NCI-H1105 (cell line): ENCODE measurements around the gene CAVIN4.

ENCODE experiments used
- DNase-seq: peaks from one replicate; lab custom pipeline; 2025; lab: John Stamatoyannopoulos, UW

The CAVIN4 gene

DNA sequence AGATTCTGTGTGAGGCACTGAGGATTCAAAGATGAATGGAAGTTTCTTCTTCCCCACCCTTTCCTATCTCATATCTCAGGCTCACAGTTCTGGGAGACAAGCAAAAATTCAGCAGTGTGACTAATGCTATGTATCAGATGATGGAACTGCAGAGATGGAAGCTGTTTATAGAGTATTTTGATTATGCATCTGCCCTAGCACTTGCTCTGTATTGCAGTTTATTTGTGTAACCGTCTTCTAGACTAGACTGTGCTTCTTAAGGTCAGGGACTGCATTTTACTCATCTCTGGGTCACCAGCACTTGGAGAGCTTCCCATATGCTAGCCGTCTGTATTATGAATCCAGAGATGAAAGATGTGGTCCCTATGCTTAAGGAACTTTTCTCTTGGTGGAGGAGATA lies 12.6 kb downstream of the CAVIN4 start:
- DNase-seq = no peak

DNA sequence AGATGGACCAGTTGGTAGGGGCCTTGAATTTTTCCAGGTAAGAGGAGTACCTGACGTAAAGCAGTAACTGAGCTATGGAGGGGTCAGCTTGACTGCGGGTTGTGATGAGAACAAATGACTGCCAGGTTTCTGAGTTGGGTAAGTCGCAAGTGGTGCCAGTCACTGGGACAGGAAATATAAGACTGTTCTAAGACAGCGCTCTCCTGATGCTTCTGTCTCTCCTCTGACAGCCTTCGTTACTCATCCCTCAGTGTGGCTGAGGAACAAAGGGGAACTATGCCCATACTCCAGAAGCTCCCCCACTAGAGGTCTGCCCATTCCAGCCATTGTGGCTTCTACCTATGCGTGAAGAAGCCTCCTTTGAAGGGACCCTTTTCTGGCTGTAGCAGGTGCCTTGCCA lies 13.3 kb downstream of the CAVIN4 start:
- no peak for DNase-seq

DNA sequence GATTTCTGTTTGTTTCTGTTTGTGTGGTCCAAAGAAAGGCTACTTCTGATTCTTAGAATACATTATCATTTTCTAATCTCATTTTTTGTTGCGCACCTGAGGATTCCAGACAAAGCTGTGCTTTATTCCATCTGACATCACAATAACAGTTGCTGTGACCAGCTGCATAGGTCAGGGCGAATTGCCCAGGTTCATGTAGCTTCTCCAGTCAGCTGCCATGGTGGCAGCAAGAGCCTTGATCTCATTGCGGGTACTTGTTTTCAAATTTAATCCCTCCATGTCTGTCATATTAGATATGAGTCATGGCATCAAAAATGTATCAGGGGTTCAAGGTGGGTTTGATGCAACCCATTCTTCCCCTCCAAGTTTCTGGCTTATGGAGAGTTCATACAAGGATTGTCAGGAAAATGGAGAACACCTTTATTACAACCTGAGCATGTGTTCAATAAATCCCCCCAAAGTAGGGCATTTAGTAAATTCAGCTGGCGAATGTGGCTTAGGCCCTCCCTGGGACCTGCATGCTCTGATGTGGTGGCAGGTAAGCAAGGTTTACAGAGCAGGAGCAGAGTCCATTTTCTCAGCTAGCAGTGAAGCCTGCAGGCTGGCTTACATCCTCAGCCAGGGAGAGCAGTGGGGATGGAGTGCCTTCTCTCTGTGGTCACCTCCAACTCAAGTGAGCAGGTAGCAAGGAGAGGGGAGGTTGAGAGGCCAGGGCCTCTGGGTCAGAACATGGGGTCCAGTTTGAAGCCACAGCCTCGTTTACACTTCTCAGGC lies 13.9 kb downstream of the CAVIN4 start:
- DNase-seq = no peak

DNA sequence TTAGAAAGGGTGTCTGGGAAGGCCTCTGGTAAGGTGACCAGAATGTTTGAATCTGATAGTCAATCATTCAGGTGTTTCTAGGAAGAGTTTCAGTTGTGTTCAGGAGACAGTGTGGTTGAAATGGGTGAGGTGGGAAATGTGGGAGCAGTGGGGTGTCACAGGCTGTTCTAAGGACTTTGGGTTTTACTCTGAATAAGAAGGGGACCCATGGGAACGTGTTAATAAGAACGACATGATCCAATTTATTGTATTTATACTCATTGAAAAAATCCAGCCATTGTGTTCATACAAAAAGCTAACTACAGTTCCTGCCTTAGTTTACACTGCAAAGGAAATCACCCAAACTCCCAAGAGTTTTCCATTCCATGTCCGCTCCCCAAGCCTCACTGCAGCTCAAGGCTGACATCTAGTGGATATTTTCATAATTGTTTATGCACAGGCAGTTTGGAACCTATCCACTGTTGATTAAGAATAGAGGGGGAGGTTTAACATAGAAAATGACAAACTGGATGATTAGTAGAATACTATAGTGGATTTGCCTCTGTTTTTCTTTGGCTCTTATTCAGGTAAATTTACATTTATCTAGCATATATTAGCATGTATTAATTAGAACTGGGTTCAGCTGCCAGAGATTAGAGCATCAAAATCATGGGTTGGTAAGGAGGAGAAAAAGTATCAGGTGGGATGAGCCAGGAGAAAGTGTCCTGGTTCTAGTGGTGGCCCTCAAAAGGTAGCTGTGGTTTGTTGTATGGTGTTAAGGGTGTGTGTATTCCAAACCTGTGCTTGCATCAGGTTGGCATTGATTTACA lies 17.7 kb downstream of the CAVIN4 start:
- DNase-seq = peak; percentile 33

DNA sequence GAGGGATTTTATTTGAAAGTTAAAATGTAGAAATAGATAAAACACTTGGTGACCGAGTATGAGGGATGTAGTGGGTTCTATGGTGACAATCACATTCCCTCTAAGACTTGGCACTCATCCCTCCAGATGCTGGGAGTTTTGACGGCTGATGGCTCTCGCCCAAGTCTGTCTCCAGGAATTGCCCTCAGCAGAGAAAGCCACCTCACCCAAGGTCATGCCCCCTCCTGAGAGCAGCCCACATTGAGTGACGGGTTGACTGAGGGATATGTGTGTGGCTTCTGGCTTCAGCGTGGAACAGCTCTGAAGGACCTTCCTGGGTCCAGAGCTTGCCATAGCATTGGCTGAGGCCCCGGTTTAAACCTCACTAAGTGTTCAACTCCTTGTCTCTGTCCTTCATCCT lies 19.4 kb downstream of the CAVIN4 start:
- no peak for DNase-seq

DNA sequence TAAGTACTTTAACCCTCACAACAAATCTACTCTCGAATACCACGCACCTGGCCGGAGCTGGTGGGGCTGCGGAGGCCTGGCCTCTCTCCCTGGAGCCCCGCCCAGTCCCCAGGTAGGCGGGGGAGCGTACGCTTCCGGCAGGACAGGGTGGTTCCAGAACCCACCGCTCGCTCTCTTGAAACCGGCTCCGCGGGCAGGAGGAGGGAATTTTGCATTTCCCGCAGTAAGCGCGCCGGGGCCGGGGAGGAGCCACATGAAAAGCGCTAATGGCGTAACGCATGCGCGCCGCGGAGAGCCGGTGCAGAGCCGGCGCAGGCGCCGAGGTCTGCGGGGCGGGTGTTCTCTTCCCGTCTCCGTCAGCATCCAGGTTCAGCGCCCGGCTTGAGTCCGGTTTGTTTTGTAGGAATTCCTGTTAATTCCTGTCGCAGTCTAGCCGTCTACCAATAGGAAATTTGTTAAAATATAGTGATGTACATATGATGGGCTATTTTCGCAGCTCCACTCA lies 20.8 kb downstream of the CAVIN4 start:
- DNase-seq = peak; percentile 94

DNA sequence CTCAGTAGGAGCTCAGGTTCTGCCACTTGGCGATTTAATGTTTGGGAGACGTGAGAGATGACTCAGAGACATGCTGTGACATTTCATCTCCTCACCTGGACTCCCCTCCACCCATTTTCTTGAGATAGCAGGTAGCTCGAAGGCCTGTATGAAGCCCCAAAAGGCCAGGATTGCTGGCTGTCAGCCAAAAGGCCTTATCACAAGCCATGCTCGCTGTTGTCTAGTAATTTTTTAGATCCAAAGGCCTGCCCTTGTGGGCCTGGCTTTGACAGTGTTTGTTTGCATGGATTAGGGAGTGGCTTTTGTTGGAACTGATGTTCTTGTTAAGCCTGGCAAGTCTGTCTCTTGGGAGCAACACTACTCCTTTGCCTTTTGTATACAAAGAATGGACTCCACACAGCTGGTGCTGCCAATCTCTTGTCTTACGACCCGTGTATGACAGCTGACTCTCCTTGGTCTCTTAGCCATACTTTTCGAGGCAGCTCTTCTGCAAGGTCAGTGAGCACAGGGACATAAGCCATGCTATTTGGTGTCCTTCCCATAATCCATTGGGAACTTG lies 22.7 kb downstream of the CAVIN4 start:
- no peak for DNase-seq

DNA sequence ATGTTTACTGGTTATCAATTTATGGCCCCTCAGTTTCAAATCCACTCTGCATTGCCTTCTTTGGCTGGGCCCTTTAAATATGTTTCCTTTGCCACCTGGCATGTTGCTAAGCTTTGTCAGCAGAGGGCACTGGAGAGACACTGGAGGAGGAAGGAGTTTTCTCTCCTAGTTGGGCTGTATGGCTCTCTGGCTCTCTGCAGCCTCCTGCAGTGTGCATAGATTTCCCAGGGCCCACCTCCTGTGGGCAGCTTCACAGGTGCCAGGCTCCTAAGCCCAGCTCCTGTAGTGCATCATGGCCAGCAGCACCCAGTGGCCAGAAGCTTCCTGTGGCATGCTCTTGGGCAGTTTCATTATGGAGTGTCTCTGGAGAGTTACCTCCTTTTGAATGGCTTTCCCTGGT lies 23.3 kb downstream of the CAVIN4 start:
- DNase-seq = peak; percentile 50

DNA sequence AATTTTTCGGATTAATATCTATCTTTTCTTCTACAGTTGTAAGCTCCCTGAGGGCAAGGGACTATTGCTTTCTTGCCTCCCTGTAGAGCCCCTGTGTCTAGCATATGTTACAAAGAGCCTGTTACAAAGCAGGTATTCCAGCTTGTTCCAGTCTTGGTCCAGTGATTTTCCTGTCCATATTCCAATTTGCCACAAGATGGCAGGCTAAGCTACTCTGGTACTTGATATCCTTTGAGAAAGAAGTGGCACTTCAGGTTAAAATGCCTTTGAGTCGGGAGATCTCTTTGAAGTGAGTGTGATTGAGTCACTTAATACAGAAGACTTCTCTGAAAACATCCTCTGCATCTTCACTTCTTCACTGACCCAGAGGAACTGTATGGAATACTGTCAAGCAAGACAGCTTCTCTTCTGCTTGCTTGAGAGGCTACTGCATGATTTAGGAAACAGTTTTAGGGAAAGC lies 24.5 kb downstream of the CAVIN4 start:
- DNase-seq = peak; percentile 47

DNA sequence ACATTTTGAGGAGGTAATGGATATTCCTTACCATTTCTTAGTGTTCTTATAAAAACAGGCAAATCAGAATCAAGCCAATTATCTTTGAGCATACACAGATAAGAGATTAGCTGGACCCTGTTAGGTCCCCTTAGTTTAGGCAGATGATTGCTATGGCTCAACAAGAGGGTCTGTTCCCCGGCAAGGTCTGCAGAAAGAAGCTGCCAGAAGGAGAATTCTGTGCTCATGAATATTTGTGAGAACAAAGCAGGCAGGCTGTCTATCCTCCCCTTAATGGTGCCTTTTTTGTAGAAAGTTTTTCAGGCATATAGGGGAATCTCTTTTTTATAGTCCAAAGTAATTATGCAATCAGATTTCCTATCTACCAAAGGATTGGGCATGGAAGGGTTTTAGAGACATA lies 27.5 kb downstream of the CAVIN4 start:
- no peak for DNase-seq

DNA sequence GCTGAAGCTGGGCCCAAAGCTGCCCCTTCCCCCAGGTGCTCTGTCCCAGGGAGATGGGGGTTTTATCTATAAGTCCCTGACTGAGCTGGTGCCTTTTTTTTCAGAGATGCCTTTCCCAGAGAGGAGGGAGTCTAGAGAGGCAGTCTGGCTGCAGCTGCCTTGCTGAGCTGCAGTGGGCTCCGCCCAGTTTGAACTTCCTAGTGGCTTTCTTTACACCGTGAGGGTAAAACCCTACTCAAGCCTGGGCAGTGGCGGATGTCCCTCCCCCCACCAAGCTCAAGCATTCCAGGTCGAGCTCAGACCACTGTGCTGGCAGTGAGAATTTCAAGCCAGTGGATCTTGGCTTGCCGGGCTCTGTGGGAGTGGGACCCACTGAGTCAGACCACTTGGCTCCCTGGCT lies 41.3 kb downstream of the CAVIN4 start:
- DNase-seq = no peak

DNA sequence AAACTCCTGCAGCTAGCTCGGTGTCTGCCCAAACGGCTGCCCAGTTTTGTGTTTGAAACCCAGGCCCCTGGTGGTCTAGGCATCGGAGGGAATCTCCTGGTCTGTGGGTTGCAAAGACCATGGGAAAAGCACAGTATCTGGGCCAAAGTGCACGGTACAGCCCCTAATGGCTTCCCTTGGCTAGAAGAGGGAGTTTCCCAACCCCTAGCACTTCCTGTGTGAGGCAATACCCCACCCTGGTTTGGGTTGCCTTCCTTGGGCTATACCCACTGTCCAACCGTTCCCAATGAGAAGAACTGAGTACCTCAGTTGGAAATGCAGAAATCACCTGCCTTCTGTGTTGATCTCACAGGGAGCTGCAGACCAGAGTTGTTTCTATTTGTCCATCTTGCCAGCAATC lies 41.8 kb downstream of the CAVIN4 start:
- DNase-seq = no peak

DNA sequence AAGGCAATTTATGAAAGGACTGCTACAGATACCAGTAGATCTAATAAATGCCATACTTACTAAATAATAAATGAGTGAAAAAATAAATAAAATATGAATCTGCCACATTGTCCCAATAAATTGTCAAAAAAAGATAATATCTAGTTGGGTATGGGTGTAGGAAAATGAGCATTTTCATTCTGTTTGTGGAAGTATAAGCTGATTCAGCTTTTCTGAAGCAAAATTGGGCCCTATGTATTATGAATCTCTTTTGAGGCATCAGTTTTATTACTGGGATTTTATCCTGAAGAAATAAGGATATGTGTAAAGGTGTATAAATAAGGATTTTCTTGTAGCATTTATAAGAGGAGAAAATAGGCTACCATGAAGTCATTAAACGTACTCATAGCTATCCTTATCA lies 46.1 kb downstream of the CAVIN4 start:
- DNase-seq = no peak

DNA sequence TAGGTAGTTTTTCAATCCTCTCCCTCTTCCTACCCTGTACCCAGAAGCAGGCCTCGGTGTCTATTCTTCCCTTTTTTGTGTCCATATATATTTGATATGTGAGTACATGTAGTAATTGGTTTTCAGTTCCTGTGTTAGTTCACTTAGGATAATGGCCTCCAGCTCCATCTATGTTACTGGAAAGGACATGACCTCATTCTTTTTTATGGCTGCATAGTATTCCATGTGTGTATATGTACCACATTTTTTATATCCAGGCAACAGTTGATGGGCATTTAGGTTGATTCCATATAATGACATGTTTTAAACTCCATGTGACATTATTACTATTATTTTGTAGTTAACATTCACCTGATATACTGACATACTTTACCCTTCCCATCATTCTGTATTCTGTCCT lies 49.1 kb downstream of the CAVIN4 start:
- DNase-seq = no peak

DNA sequence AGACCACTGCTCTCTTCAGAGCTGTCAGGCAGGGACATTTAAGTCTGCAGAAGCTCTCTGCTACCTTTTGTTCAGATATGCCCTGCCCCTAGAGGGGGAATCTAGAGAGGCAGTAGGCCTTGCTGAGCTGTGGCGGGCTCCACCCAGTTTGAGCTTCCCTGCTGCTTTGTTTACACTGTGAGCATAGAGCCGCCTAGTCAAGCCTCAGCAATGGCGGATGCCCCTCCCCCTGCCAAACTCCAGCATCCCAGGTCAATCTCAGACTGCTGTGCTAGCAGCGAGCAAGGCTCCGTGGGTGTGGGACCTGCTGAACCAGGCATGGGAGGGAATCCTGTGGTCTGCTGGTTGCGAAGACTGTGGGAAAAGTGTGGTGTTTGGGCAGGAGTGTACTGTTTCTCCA lies 59.9 kb downstream of the CAVIN4 start:
- DNase-seq = no peak
